Measurements from ENCODE around the gene CACNA1C. TPM values are rescaled to one million over a fixed set of nuclear protein-coding genes. Genes with fewer than 3 reads are reported as not detected.

CACNA1C gene
- total RNA-seq, 2 donors from 2014 or later = 0.84 to 10.2 TPM

DNA sequence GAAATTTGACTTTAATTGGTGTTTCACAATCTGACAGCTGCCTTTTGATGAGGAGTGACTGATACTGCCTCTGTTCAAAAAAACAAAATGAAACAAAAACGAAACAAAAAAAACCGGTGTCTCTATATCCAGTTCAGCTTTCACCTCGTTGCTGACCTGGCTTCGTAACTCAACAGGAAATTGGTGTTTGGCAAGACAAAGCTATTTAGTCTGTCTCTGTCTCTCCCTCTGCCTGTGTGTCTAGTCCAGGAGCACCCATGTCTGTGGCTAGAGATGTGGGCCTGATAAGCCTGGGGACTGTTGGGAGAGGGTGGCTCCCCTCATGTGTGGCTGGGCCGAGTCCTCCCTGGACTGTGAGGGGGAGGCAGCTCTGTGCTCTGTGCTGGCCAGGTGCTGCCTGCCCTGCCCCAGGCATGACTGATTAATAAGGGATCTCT, 11.3 kb downstream of the CACNA1C start:
- peak overlapping the region in 1 of 2 donors; percentile 47 for H3K9ac ChIP-seq (ENCODE audit: low read depth in 2 of 2, low read length in 2 of 2)
- DNase-seq = no peak
- no peaks in the 10 kb centered on the region for H3K9me3 ChIP-seq
- H3K4me1 ChIP-seq = no peaks in the 10 kb centered on the region
- TF ChIP-seq, protein P1, sequence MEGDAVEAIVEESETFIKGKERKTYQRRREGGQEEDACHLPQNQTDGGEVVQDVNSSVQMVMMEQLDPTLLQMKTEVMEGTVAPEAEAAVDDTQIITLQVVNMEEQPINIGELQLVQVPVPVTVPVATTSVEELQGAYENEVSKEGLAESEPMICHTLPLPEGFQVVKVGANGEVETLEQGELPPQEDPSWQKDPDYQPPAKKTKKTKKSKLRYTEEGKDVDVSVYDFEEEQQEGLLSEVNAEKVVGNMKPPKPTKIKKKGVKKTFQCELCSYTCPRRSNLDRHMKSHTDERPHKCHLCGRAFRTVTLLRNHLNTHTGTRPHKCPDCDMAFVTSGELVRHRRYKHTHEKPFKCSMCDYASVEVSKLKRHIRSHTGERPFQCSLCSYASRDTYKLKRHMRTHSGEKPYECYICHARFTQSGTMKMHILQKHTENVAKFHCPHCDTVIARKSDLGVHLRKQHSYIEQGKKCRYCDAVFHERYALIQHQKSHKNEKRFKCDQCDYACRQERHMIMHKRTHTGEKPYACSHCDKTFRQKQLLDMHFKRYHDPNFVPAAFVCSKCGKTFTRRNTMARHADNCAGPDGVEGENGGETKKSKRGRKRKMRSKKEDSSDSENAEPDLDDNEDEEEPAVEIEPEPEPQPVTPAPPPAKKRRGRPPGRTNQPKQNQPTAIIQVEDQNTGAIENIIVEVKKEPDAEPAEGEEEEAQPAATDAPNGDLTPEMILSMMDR (IDR thresholded peaks at IDR 0.05) = no peak
- H3K27me3 ChIP-seq = no peaks in the 10 kb centered on the region
- intact Hi-C loops (cut with DNase I) = no loop called here
- H3K4me3 ChIP-seq = no peak overlapping the region
- H3K36me3 ChIP-seq = no peaks in the 10 kb centered on the region
- no peak overlapping the region for H3K27ac ChIP-seq

DNA sequence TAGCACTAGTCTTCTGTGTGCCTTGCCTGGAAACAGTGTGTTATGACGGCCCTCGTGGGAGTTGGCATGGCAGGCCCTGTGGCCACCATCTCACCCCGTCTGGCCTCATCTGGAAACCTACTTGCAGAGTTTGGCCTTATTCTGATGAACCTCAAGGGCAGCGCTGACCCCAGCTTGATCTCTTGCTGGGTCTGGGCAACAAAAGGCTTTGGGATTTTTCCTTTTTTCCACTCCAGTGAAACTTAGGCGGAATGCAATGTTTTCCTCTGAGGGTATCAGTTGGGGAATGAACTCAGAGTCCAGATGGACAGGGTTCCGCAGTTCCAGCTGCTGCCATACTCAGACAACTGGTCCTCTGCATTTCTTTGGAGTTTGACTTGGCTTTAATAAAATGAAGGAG, 15.9 kb downstream of the CACNA1C start:
- H3K9me3 ChIP-seq = no peaks in the 10 kb centered on the region
- H3K9ac ChIP-seq (ENCODE audit: low read depth in 2 of 2, low read length in 2 of 2) = no peak overlapping the region
- TF ChIP-seq, protein P1 (IDR thresholded peaks at IDR 0.05) = no peak
- no peak overlapping the region for H3K27ac ChIP-seq
- intact Hi-C loops (cut with DNase I) = no loop called here
- H3K4me3 ChIP-seq = no peak overlapping the region
- DNase-seq = no peak
- no peaks in the 10 kb centered on the region for H3K36me3 ChIP-seq
- H3K27me3 ChIP-seq = no peaks in the 10 kb centered on the region
- no peaks in the 10 kb centered on the region for H3K4me1 ChIP-seq

DNA sequence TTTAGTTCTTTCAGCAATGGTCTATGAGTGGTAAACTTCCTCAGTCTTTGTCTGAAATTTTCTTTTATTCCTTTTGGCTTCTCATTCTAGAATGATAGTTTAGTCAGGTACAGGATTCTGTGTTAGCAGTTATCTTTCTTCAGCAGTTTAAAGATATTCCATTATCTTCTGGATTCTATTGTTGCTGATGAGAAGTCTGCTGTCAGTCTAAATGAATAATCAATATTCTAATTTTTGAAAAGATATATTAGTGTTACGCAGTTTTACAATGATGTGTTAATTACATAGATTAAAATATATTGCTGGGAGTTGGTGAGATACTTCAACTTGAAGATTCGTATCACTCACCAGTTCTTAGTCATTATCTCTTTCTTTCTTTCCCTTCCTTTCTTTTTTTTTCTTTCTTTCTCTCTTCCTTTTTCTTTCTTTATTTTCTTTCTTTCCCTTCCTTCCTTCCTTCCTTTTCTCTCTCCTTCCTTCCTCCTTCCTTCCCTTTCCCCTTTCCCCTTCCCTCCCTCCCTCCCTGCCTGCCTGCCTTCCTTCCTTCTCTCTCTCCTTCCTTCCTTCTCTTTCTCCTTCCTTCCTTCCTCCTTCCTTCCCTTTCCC, 17.8 kb downstream of the CACNA1C start:
- H3K4me1 ChIP-seq = no peaks in the 10 kb centered on the region
- no peaks in the 10 kb centered on the region for H3K36me3 ChIP-seq
- H3K9me3 ChIP-seq = no peaks in the 10 kb centered on the region
- H3K27ac ChIP-seq = no peak overlapping the region
- H3K4me3 ChIP-seq = no peak overlapping the region
- TF ChIP-seq, protein P1 (IDR thresholded peaks at IDR 0.05) = no peak
- no peaks in the 10 kb centered on the region for H3K27me3 ChIP-seq
- no peak for DNase-seq
- H3K9ac ChIP-seq (ENCODE audit: low read depth in 2 of 2, low read length in 2 of 2) = no peak overlapping the region
- intact Hi-C loops (cut with DNase I) = no loop called here

DNA sequence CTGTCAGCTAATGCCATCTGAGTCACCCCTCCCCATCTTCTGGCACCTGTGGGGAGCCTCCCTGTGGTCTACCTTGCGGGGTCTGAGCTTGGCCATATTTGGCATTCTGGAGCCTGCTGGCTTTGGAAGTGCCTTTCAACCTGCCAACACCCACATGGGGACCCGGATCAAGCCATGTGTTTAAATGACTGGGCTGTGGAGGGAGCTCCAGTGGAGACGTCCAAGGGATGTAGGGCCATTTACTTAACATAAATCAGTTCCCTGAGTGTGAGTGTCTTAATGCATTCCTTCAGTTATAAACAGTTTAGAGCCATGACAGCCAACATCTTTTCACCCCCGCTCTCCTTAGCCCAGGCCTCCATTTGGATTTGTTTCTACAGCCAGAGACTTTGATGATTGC, 22.0 kb downstream of the CACNA1C start:
- Histone ChIP-seq H3K27ac (no peak overlapping the region), H3K27me3 (no peaks in the 10 kb centered on the region), H3K4me1 (no peaks in the 10 kb centered on the region), H3K9ac (ENCODE audit: low read depth in 2 of 2, low read length in 2 of 2) (no peak overlapping the region), H3K4me3 (no peak overlapping the region), H3K9me3 (no peaks in the 10 kb centered on the region), H3K36me3 (no peaks in the 10 kb centered on the region)
- intact Hi-C loops (cut with DNase I) = no loop called here
- no peak for DNase-seq
- TF ChIP-seq, protein P1 (IDR thresholded peaks at IDR 0.05) = no peak

DNA sequence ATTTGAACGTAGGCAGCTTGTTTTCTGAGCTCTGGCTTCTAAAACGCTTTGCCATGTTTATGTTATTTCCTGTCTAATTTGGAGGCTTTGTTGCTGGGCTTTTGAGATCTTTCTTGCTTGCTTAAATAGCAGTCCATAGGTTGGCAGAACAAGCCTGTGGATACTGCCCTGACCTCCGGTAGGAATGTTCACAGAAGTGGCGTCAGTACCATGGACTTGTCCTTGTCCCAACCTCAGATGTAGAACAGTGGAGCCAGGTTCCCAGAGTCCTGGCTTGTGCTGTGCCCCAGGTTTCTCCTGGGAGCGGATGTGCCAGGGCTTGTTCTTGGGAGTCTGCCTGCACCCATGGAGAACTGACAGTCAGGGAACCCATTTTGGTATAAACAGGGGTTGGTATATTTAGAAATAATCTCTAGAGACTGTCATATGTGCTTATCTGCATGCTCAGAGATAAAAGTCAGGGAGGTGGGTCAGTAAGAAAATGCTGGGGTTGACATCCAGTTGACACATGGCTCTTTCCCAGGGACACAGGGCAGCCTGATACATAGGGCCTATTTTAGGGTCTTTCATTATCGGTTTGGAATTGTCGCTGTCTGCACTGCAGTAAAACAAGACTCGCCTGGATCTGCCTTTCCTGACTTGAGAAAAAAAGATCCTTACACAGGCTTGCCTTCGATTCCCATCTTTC, 22.9 kb downstream of the CACNA1C start:
- TF ChIP-seq, protein P1 (IDR thresholded peaks at IDR 0.05) = no peak
- DNase-seq = no peak
- intact Hi-C loops (cut with DNase I) = no loop called here
- Histone ChIP-seq H3K4me3 (no peak overlapping the region), H3K27me3 (no peaks in the 10 kb centered on the region), H3K27ac (no peak overlapping the region), H3K9ac (ENCODE audit: low read depth in 2 of 2, low read length in 2 of 2) (no peak overlapping the region), H3K36me3 (no peaks in the 10 kb centered on the region), H3K9me3 (no peaks in the 10 kb centered on the region), H3K4me1 (no peaks in the 10 kb centered on the region)
